HEK293 (cell line): Measurements from ENCODE around the gene DEDD.
A peak's percentile ranks its signal among the peaks of the same experiment; 100 is the strongest.

Source experiments
- GLI2 ChIP-seq: fragments of 450-650 bp; formaldehyde crosslinking; IDR thresholded peaks from 2 replicates; pipeline ENCODE4; 2017; ENCODE audit warnings: missing biosample characterization, missing genetic modification characterization, low read depth, borderline replicate concordance
- HOXC10 ChIP-seq: sonication (generic); formaldehyde crosslinking; IDR thresholded peaks from 2 replicates; pipeline ENCODE4 v1.8.1; 2023; ENCODE audit warnings: mild to moderate bottlenecking, missing genetic modification reagents
- OVOL3 ChIP-seq: fragments of 450-650 bp; formaldehyde crosslinking; IDR thresholded peaks from 2 replicates; pipeline ENCODE4 v1.5.1; 2016; ENCODE audit warnings: missing biosample characterization, missing genetic modification characterization
- PRDM2 ChIP-seq: fragments of 450-650 bp; formaldehyde crosslinking; IDR thresholded peaks from 2 replicates; pipeline ENCODE4 v1.5.1; 2016; ENCODE audit warnings: missing biosample characterization, missing genetic modification characterization, borderline replicate concordance
- SALL2 ChIP-seq: fragments of 450-650 bp; formaldehyde crosslinking; IDR thresholded peaks from 2 replicates; pipeline ENCODE4 v1.5.0; 2017; ENCODE audit warnings: missing biosample characterization, mild to moderate bottlenecking, missing genetic modification characterization, borderline replicate concordance
- ZBTB1 ChIP-seq: fragments of 450-650 bp; formaldehyde crosslinking; IDR thresholded peaks from 2 replicates; pipeline ENCODE4 v1.5.1; 2016; ENCODE audit warnings: missing biosample characterization, missing genetic modification characterization
- ZBTB17 ChIP-seq: fragments of 450-650 bp; formaldehyde crosslinking; IDR thresholded peaks from 2 replicates; pipeline ENCODE4 v1.5.1; 2016; ENCODE audit warnings: missing biosample characterization, missing genetic modification characterization
- ZBTB26 ChIP-seq: fragments of 450-650 bp; formaldehyde crosslinking; optimal IDR thresholded peaks from 2 replicates; pipeline ENCODE3; 2016; ENCODE audit warnings: missing biosample characterization, mild to moderate bottlenecking, missing genetic modification characterization
- ZBTB48 ChIP-seq: fragments of 450-650 bp; formaldehyde crosslinking; IDR thresholded peaks from 2 replicates; pipeline ENCODE4 v1.5.1; 2016; ENCODE audit warnings: missing biosample characterization, missing genetic modification characterization
- ZBTB7A ChIP-seq: fragments of 450-650 bp; formaldehyde crosslinking; IDR thresholded peaks from 2 replicates; pipeline ENCODE4 v1.5.1; 2016; ENCODE audit warnings: low read depth, missing biosample characterization, missing genetic modification characterization
- ZFP3 ChIP-seq: fragments of 450-650 bp; formaldehyde crosslinking; IDR thresholded peaks from 2 replicates; pipeline ENCODE4 v1.5.1; 2016; ENCODE audit warnings: low read depth, missing biosample characterization, missing genetic modification characterization
- ZNF274 ChIP-seq, 2 experiments: fragments of 200-500 bp in 1 of 2; fragments of 450-650 bp in 1 of 2; sonication (Bioruptor generic) in 1 of 2; formaldehyde crosslinking in 1 of 2; IDR thresholded peaks; 2 replicates each; pipeline versions ENCODE4 v1.5.1 to v1.6.1; 2014 to 2016; ENCODE audit warnings: borderline replicate concordance in 1 of 2, inconsistent platforms in 1 of 2, low read length in 1 of 2, missing biosample characterization in 1 of 2, missing genetic modification characterization in 1 of 2
- ZNF292 ChIP-seq: fragments of 450-650 bp; formaldehyde crosslinking; IDR thresholded peaks from 2 replicates; pipeline ENCODE4 v1.5.1; 2016; ENCODE audit warnings: low read depth, missing biosample characterization, missing genetic modification characterization, borderline replicate concordance
- ZNF391 ChIP-seq: fragments of 450-650 bp; formaldehyde crosslinking; IDR thresholded peaks from 2 replicates; pipeline ENCODE4 v1.5.1; 2016; ENCODE audit warnings: low read depth, missing biosample characterization, missing genetic modification characterization, borderline replicate concordance
- ZNF473 ChIP-seq: fragments of 450-650 bp; formaldehyde crosslinking; IDR thresholded peaks from 2 replicates; pipeline ENCODE4 v1.5.1; 2017; ENCODE audit warnings: missing biosample characterization, missing genetic modification characterization
- ZNF501 ChIP-seq: fragments of 450-650 bp; formaldehyde crosslinking; IDR thresholded peaks from 2 replicates; pipeline ENCODE4 v1.5.1; 2016; ENCODE audit warnings: missing biosample characterization, missing genetic modification characterization
- ZNF555 ChIP-seq: fragments of 450-650 bp; formaldehyde crosslinking; conservative IDR thresholded peaks from 2 replicates; pipeline ENCODE4 v1.5.1; 2017; ENCODE audit warnings: missing biosample characterization, mild to moderate bottlenecking, missing genetic modification characterization, inconsistent platforms
- ZNF560 ChIP-seq: fragments of 450-650 bp; formaldehyde crosslinking; IDR thresholded peaks from 2 replicates; pipeline ENCODE4 v1.5.1; 2017; ENCODE audit warnings: missing biosample characterization, missing genetic modification characterization, borderline replicate concordance
- ZNF626 ChIP-seq: fragments of 450-650 bp; sonication (Bioruptor Pico); formaldehyde crosslinking; IDR thresholded peaks from 2 replicates; pipeline ENCODE4 v1.5.1; 2018; ENCODE audit warnings: missing biosample characterization, missing genetic modification characterization, inconsistent platforms
- ZNF654 ChIP-seq: fragments of 450-650 bp; formaldehyde crosslinking; IDR thresholded peaks from 2 replicates; pipeline ENCODE4 v1.5.1; 2016; ENCODE audit warnings: low read depth, missing biosample characterization, missing genetic modification characterization
- ZNF76 ChIP-seq: fragments of 450-650 bp; formaldehyde crosslinking; IDR thresholded peaks from 2 replicates; pipeline ENCODE4; 2016; ENCODE audit warnings: low read depth, missing biosample characterization, missing genetic modification characterization, borderline replicate concordance
- ZNF843 ChIP-seq: fragments of 450-650 bp; formaldehyde crosslinking; IDR thresholded peaks from 2 replicates; pipeline ENCODE4 v1.5.1; 2016; ENCODE audit warnings: missing biosample characterization, missing genetic modification characterization
- ZSCAN18 ChIP-seq: fragments of 450-650 bp; formaldehyde crosslinking; IDR thresholded peaks from 2 replicates; pipeline ENCODE4 v1.5.1; 2016; ENCODE audit warnings: missing biosample characterization, missing genetic modification characterization
- TF ChIP-seq, protein P1 (sequence below): fragments of 450-650 bp; formaldehyde crosslinking; IDR thresholded peaks from 2 replicates; pipeline ENCODE4 v1.5.1; 2016; ENCODE audit warnings: missing biosample characterization, missing genetic modification characterization
- TF ChIP-seq, protein P2 (sequence below): fragments of 450-650 bp; IDR thresholded peaks from 2 replicates; pipeline ENCODE4 v1.5.1; 2018; ENCODE audit warnings: missing biosample characterization, missing genetic modification characterization
- TF ChIP-seq, protein P3 (sequence below): fragments of 450-650 bp; formaldehyde crosslinking; IDR thresholded peaks from 2 replicates; pipeline ENCODE4 v1.5.1; 2016; ENCODE audit warnings: missing biosample characterization, missing genetic modification characterization

Gene DEDD

GRCh38 chr1:161153682-161154337 is 21.3 kb upstream of the DEDD start, which contains the start of gene UFC1 (continued):
- TF ChIP-seq ZNF843 (tag by site-specific recombination), result peak; percentile 67; the same call in 1 of the 2 replicates
- 0 out of 2 replicates have a peak, but pooled peaks have one; percentile 29 for TF ChIP-seq ZSCAN18 (tag by site-specific recombination)
- TF ChIP-seq, protein P1, sequence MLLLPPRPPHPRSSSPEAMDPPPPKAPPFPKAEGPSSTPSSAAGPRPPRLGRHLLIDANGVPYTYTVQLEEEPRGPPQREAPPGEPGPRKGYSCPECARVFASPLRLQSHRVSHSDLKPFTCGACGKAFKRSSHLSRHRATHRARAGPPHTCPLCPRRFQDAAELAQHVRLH, result peak; percentile 98
- peak; percentile 75; the same call in 1 of the 2 replicates for TF ChIP-seq ZBTB48 (tag by site-specific recombination)
- peak; percentile 89; the same call in 1 of the 2 replicates for TF ChIP-seq ZNF391 (tag by site-specific recombination)
- TF ChIP-seq ZNF473 (tag by site-specific recombination), result no peak
- TF ChIP-seq OVOL3 (tag by site-specific recombination), result peak; percentile 63; the same call in 1 of the 2 replicates
- TF ChIP-seq HOXC10, result no peak
- TF ChIP-seq, protein P2, sequence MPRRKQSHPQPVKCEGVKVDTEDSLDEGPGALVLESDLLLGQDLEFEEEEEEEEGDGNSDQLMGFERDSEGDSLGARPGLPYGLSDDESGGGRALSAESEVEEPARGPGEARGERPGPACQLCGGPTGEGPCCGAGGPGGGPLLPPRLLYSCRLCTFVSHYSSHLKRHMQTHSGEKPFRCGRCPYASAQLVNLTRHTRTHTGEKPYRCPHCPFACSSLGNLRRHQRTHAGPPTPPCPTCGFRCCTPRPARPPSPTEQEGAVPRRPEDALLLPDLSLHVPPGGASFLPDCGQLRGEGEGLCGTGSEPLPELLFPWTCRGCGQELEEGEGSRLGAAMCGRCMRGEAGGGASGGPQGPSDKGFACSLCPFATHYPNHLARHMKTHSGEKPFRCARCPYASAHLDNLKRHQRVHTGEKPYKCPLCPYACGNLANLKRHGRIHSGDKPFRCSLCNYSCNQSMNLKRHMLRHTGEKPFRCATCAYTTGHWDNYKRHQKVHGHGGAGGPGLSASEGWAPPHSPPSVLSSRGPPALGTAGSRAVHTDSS (tag by site-specific recombination), result no peak; the same call in 1 of the 2 replicates
- TF ChIP-seq ZNF292 (tag by site-specific recombination), result no peak
- no peak for TF ChIP-seq ZNF560 (tag by site-specific recombination)
- TF ChIP-seq ZNF555 (tag by site-specific recombination), result no peak
- no peak; the same call in 1 of the 2 replicates for TF ChIP-seq ZBTB7A (tag by site-specific recombination)
- no peak for TF ChIP-seq ZNF654 (tag by site-specific recombination)
- TF ChIP-seq ZNF274 (IDR thresholded peaks at IDR 0.05; ENCODE audit: low read length), result no peak
- TF ChIP-seq ZNF274 (tag by site-specific recombination; IDR thresholded peaks at IDR 0.05; ENCODE audit: borderline replicate concordance), result no peak
- no peak for TF ChIP-seq SALL2 (tag by site-specific recombination)
- TF ChIP-seq GLI2 (tag by site-specific recombination), result no peak; the same call in 1 of the 2 replicates
- TF ChIP-seq ZNF76 (tag by site-specific recombination), result peak; percentile 80; the same call in 1 of the 2 replicates
- peak; percentile 18 for TF ChIP-seq ZBTB26 (tag by site-specific recombination)
- no peak for TF ChIP-seq ZFP3
- peak; percentile 90; the same call in 1 of the 2 replicates for TF ChIP-seq ZNF501 (tag by site-specific recombination)
- TF ChIP-seq ZBTB17, result peak; percentile 94
- TF ChIP-seq PRDM2 (tag by site-specific recombination), result no peak
- TF ChIP-seq ZBTB1 (tag by site-specific recombination), result peak; percentile 95
- TF ChIP-seq ZNF626 (tag by site-specific recombination), result no peak
- TF ChIP-seq, protein P3, sequence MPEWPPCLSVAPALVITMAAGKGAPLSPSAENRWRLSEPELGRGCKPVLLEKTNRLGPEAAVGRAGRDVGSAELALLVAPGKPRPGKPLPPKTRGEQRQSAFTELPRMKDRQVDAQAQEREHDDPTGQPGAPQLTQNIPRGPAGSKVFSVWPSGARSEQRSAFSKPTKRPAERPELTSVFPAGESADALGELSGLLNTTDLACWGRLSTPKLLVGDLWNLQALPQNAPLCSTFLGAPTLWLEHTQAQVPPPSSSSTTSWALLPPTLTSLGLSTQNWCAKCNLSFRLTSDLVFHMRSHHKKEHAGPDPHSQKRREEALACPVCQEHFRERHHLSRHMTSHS (tag by site-specific recombination), result no peak
